ENCODE measurements around the gene RNF5.

RNF5 gene

GRCh38 chr6:32196682-32197616 is 18.7 kb downstream of the RNF5 start:
- peak; percentile 21 for TF ChIP-seq CTCF (IDR thresholded peaks at IDR 0.05; ENCODE audit: insufficient read depth, low read length, poor library complexity, severe bottlenecking)
- no peaks in the 10 kb centered on the region for H3K27me3 ChIP-seq (replicated peaks; ENCODE audit: control insufficient read depth, insufficient read depth, low read length)
- peak overlapping the region; percentile 96 for H3K4me3 ChIP-seq (replicated peaks; ENCODE audit: low read depth, low read length)
- H3K36me3 ChIP-seq (ENCODE audit: control insufficient read depth, insufficient read depth, low read length): no peaks in the 10 kb centered on the region
- no peak for DNase-seq (ENCODE audit: extremely low read depth, insufficient read length)

GRCh38 chr6:32198345-32198696 is 20.1 kb downstream of the RNF5 start:
- no peak for TF ChIP-seq CTCF (IDR thresholded peaks at IDR 0.05; ENCODE audit: insufficient read depth, low read length, poor library complexity, severe bottlenecking)
- H3K36me3 ChIP-seq (ENCODE audit: control insufficient read depth, insufficient read depth, low read length): no peaks in the 10 kb centered on the region
- no peak for DNase-seq (ENCODE audit: extremely low read depth, insufficient read length)
- H3K4me3 ChIP-seq (replicated peaks; ENCODE audit: low read depth, low read length): no peak overlapping the region
- no peaks in the 10 kb centered on the region for H3K27me3 ChIP-seq (replicated peaks; ENCODE audit: control insufficient read depth, insufficient read depth, low read length)

GRCh38 chr6:32198866-32199265 is 20.7 kb downstream of the RNF5 start:
- Histone ChIP-seq H3K4me3 (replicated peaks; ENCODE audit: low read depth, low read length) (no peak overlapping the region), H3K36me3 (ENCODE audit: control insufficient read depth, insufficient read depth, low read length) (no peaks in the 10 kb centered on the region), H3K27me3 (replicated peaks; ENCODE audit: control insufficient read depth, insufficient read depth, low read length) (no peaks in the 10 kb centered on the region)
- TF ChIP-seq CTCF (IDR thresholded peaks at IDR 0.05; ENCODE audit: insufficient read depth, low read length, poor library complexity, severe bottlenecking): no peak
- DNase-seq (ENCODE audit: extremely low read depth, insufficient read length): no peak

GRCh38 chr6:32200711-32201475 is 22.7 kb downstream of the RNF5 start:
- H3K36me3 ChIP-seq (ENCODE audit: control insufficient read depth, insufficient read depth, low read length): no peaks in the 10 kb centered on the region
- H3K4me3 ChIP-seq (replicated peaks; ENCODE audit: low read depth, low read length): no peak overlapping the region
- no peak for TF ChIP-seq CTCF (IDR thresholded peaks at IDR 0.05; ENCODE audit: insufficient read depth, low read length, poor library complexity, severe bottlenecking)
- H3K27me3 ChIP-seq (replicated peaks; ENCODE audit: control insufficient read depth, insufficient read depth, low read length): no peaks in the 10 kb centered on the region; the same call in 1 of the 2 replicates
- DNase-seq (ENCODE audit: extremely low read depth, insufficient read length): no peak

GRCh38 chr6:32202186-32202585 is 24.0 kb downstream of the RNF5 start:
- TF ChIP-seq CTCF (IDR thresholded peaks at IDR 0.05; ENCODE audit: insufficient read depth, low read length, poor library complexity, severe bottlenecking): no peak
- H3K4me3 ChIP-seq (replicated peaks; ENCODE audit: low read depth, low read length): no peak overlapping the region
- DNase-seq (ENCODE audit: extremely low read depth, insufficient read length): no peak

More at GRCh38 chr6:32202186-32202585, 24.0 kb downstream of the RNF5 start:
- no peaks in the 10 kb centered on the region; the same call in 1 of the 2 replicates for H3K27me3 ChIP-seq (replicated peaks; ENCODE audit: control insufficient read depth, insufficient read depth, low read length)
- H3K36me3 ChIP-seq (ENCODE audit: control insufficient read depth, insufficient read depth, low read length): no peaks in the 10 kb centered on the region
